Heart left ventricle (tissue), 16 donors: ENCODE measurements around the gene TOP3B. TPM values are rescaled to one million over a fixed set of nuclear protein-coding genes. Genes with fewer than 3 reads are reported as not detected.

Experiments
- ATAC-seq, 4 donors: fragments of 200-7000 bp; cut with Tn5 transposase; one replicate each; pipeline ENCODE4 v1.9.1; 2020 to 2022; ENCODE audit warnings: moderate library complexity in 4 of 4, mild to moderate bottlenecking in 3 of 4, moderate number of reproducible peaks in 1 of 4
- DNase-seq, 5 donors: peaks; one replicate each; pipeline ENCODE4 v3.0.0-alpha.2; 2020
- H3K27ac ChIP-seq, 12 donors: fragments of 200-600 bp; sonication (generic) in 4 of 12; one replicate each; pipeline versions ENCODE4 v1.5.0 to v1.8.0; 2016 to 2022; ENCODE audit warnings: mild to moderate bottlenecking in 2 of 12
- H3K27me3 ChIP-seq, 9 donors: fragments of 200-600 bp; sonication (generic) in 2 of 9; one replicate each; pipeline versions ENCODE4 v1.5.1 to v1.8.0; 2016 to 2022; ENCODE audit warnings: mild to moderate bottlenecking in 3 of 9
- H3K36me3 ChIP-seq, 9 donors: fragments of 200-600 bp; sonication (generic) in 2 of 9; one replicate each; pipeline versions ENCODE4 v1.5.0 to v1.8.0; 2018 to 2022; ENCODE audit warnings: mild to moderate bottlenecking in 2 of 9
- H3K4me1 ChIP-seq, 12 donors: fragments of 200-600 bp; sonication (generic) in 4 of 12; one replicate each; pipeline versions ENCODE4 v1.5.0 to v1.8.0; 2016 to 2022; ENCODE audit warnings: mild to moderate bottlenecking in 3 of 12
- H3K4me3 ChIP-seq, 12 donors: fragments of 200-600 bp; sonication (generic) in 4 of 12; one replicate each; pipeline versions ENCODE4 v1.5.0 to v1.8.0; 2017 to 2022; ENCODE audit warnings: mild to moderate bottlenecking in 9 of 12, moderate library complexity in 4 of 12
- H3K9me3 ChIP-seq, 12 donors: fragments of 200-600 bp; sonication (generic) in 4 of 12; one replicate each; pipeline versions ENCODE4 v1.5.0 to v1.8.0; 2016 to 2022; ENCODE audit warnings: mild to moderate bottlenecking in 1 of 12
- CTCF ChIP-seq, 12 donors: fragments of 200-600 bp; sonication (generic) in 4 of 12; IDR thresholded peaks; one replicate each; pipeline versions ENCODE4 v1.5.0 to v1.8.0; 2018 to 2022; ENCODE audit warnings: antibody characterized with exemption in 12 of 12, mild to moderate bottlenecking in 5 of 12
- POLR2A ChIP-seq, 2 donors: fragments of 450-650 bp; IDR thresholded peaks; one replicate each; pipeline ENCODE4 v1.6.1; 2017; ENCODE audit warnings: antibody characterized with exemption in 2 of 2, mild to moderate bottlenecking in 2 of 2, moderate library complexity in 2 of 2
- WGBS, 4 donors: extraction: QIAGEN DNeasy Blood & Tissue Kit in 2 of 4; methylation state at CpG; one replicate each; pipeline versions ENCODE4 v1.1.5 to v1.1.7; 2013 to 2018; 5-methylcytosine and 5-hydroxymethylcytosine counted together
- intact Hi-C, 10 donors: fragments of 100-400 bp; cut with DNase I; formaldehyde crosslinking; loops; one replicate each; pipeline versions ENCODE4 v1.11.1 to v1.14.2; 2022
- polyA plus RNA-seq, 2 donors: library from polyadenylated mRNA; stranded (reverse); fragments of 200-250 nt; gene quantifications; one replicate each; pipeline ENCODE4 v1.2.3, GENCODE V29; 2013
- total RNA-seq, 9 donors: library from RNA; depleted of rRNA in 2 of 9; stranded (reverse); fragments of >200 nt in 2 of 9; fragmentation: NEBNext Ultra II Directional in 3 of 9; extraction: Animal tissue kit (Norgen Biotek cat#: 25700) in 3 of 9; gene quantifications; one replicate each; pipeline versions ENCODE4 v1.1.0 to v1.2.4, GENCODE V29; 2016 to 2023
- donor health status: ischemic (EF 13 %, LVEDD 7.1; RV severe dilation, severe dysfunction).
- donor health status: healthy with polysubstance abuse.
- donor health status: DM: no; HTN: yes; CAD: no.
- donor health status: DM: no; HTN: no; CAD: no.
- donor health status: ischemic (EF 25% LVEDD 6.9; RV normal size, moderate dysfunction).
- donor health status: ischemic (EF 25% LVEDD 5.7; RV mildly dilated, moderate dysfunction).
- donor health status: healthy.
- donor health status: DM: yes; HTN: yes; CAD: no.
- donor health status: ischemic (EF 35%, LVEDD 5.7; RV mildly dilated, moderate dysfunction).
- donor health status: nonischemic (EF 11% LVEDD 7.7; RV severe dilation, severe dysfunction).
- donor health status: DM: yes; HTN: yes; CAD: no.
- donor health status: PGD.
- donor health status: ischemic (EF 29% LVEDD 5.4; RV normal size, mild dysfunction).
- donor health status: nonischemic (EF 23%, LVEDD 6.1; RV moderate dilation, normal function).

The TOP3B gene
- total and polyA plus RNA-seq, 11 donors = 9.5 to 12.9 (median 11.1) TPM

DNA sequence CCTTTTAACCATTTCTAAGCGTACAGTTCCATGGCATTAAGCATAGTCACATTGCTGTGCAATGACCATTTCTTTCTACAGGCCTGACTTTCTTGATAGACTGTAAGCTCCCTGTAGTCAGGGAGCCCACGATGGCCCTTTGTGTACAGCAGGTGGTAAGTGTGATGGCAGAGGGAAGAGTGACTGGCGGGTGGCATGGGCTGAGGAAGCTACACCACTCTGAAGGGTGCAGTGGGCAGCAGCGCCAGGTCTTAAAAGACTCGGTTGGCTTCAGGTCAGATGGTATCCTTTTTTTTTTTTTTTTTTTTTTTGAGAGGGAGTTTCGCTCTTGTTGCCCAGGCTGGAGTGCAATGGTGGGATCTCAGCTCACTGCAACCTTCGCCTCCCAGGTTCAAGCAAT, 31.5 kb downstream of the TOP3B start:
- DNase-seq (no peak), ATAC-seq (no peak)
- intact Hi-C loops = loop anchor here in 3 of 10 donors (5.0 kb wide), 1 partner anchor 239 kb away; no protein-coding TSS in a partner anchor
- Histone ChIP-seq H3K4me3 (peak overlapping the region in 9 of 12 donors; percentile 65 to 90 (median 74)), H3K27me3 (no peaks in the 10 kb centered on the region), H3K4me1 (peaks cover 7 to 66% (median 54%) of the 10 kb centered on the region in 12 donors), H3K9me3 (no peaks in the 10 kb centered on the region), H3K36me3 (peaks cover 0 to 2% (median 0%) of the 10 kb centered on the region in 9 donors), H3K27ac (peak overlapping the region in 11 of 12 donors; percentile 68 to 98 (median 85))
- TF ChIP-seq POLR2A (IDR thresholded peaks at IDR 0.05) (no peak), CTCF (IDR thresholded peaks at IDR 0.05) (no peak)
- 79 to 87% (median 83%) methylated on average over 7 of the region's 7 CpGs for WGBS, 4 donors

GRCh38 chr22:21949948-21950347, 32.6 kb downstream of the TOP3B start:
- 75 to 84% (median 79%) methylated on average over 1 of the region's 1 CpG for WGBS, 4 donors
- intact Hi-C loops = loop anchor here in 4 of 10 donors (1.0 to 5.0 kb wide), 2 partner anchors 11 to 238 kb away; no protein-coding TSS in a partner anchor
- H3K4me1 ChIP-seq = peaks cover 7 to 75% (median 59%) of the 10 kb centered on the region in 12 donors

DNA sequence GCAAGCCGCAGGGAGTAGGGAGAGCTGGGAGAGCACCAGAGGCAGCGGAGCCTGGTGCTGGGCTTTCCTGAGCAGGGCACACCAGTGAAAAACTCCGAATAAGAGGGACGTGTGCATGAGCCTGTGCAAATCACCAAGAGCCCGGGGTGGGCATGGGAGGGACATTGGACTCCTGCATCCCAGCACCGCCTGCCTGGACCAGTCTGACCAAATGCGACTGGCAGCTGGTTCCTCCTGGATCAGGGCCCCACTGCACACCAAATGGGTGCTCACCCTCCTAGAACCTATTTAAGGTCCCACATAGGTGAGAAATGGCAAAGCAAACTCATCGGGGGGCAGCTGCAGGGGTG, 33.0 kb downstream of the TOP3B start:
- DNase-seq (no peak), ATAC-seq (no peak)
- H3K9me3 ChIP-seq = no peaks in the 10 kb centered on the region
- H3K27ac ChIP-seq = peak overlapping the region; percentile 22 to 98 (median 78)
- 64 to 86% (median 76%) methylated on average over 8 of the region's 8 CpGs for WGBS, 4 donors
- TF ChIP-seq POLR2A (IDR thresholded peaks at IDR 0.05) (no peak), CTCF (IDR thresholded peaks at IDR 0.05) (no peak)
- peak overlapping the region in 9 of 12 donors; percentile 8 to 73 (median 20) for H3K4me3 ChIP-seq
- peaks cover 0 to 18% (median 13%) of the 10 kb centered on the region in 9 donors for H3K36me3 ChIP-seq
- H3K27me3 ChIP-seq = no peaks in the 10 kb centered on the region
- intact Hi-C loops = loop anchor here in 1 of 10 donors (1.0 kb wide), 1 partner anchor 10 kb away; no protein-coding TSS in a partner anchor
- peaks cover 7 to 79% (median 61%) of the 10 kb centered on the region in 12 donors for H3K4me1 ChIP-seq

More at GRCh38 chr22:21949948-21950347, 32.6 kb downstream of the TOP3B start:
- H3K27ac ChIP-seq = peak overlapping the region; percentile 22 to 98 (median 78)
- peak overlapping the region in 8 of 12 donors; percentile 8 to 73 (median 24) for H3K4me3 ChIP-seq
- no peaks in the 10 kb centered on the region for H3K9me3 ChIP-seq
- peaks cover 0 to 14% (median 9%) of the 10 kb centered on the region in 9 donors for H3K36me3 ChIP-seq
- ATAC-seq = peak in 1 of 4 donors; percentile 10
- no peak for DNase-seq
- H3K27me3 ChIP-seq = no peaks in the 10 kb centered on the region
- no peak for TF ChIP-seq POLR2A (IDR thresholded peaks at IDR 0.05)
- TF ChIP-seq CTCF (IDR thresholded peaks at IDR 0.05) = no peak

GRCh38 chr22:21948824-21949568, 33.6 kb downstream of the TOP3B start:
- H3K27me3 ChIP-seq = no peaks in the 10 kb centered on the region
- no peaks in the 10 kb centered on the region for H3K9me3 ChIP-seq
- H3K27ac ChIP-seq = peak overlapping the region; percentile 22 to 98 (median 78)
- DNase-seq = peak in 1 of 5 donors; percentile 42
- TF ChIP-seq CTCF (IDR thresholded peaks at IDR 0.05) (no peak), POLR2A (IDR thresholded peaks at IDR 0.05) (no peak)
- intact Hi-C loops = loop anchor here in 1 of 10 donors (1.0 kb wide), 1 partner anchor 10 kb away; no protein-coding TSS in a partner anchor
- H3K36me3 ChIP-seq = peaks cover 0 to 23% (median 17%) of the 10 kb centered on the region in 9 donors
- peak overlapping the region in 8 of 12 donors; percentile 8 to 73 (median 24) for H3K4me3 ChIP-seq
- WGBS, 4 donors = 68 to 77% (median 69%) methylated on average over 6 to 7 of the region's 7 CpGs
- H3K4me1 ChIP-seq = peaks cover 7 to 85% (median 66%) of the 10 kb centered on the region in 12 donors
- peak in 1 of 4 donors; percentile 50 for ATAC-seq
